ENCODE data around the gene SERPINA12.
"Not testable (repeated sequence)": the region's sequence is repeated elsewhere in the genome, so short reads cannot be mapped to it uniquely, and the experiment has no call there.

Gene SERPINA12

DNA sequence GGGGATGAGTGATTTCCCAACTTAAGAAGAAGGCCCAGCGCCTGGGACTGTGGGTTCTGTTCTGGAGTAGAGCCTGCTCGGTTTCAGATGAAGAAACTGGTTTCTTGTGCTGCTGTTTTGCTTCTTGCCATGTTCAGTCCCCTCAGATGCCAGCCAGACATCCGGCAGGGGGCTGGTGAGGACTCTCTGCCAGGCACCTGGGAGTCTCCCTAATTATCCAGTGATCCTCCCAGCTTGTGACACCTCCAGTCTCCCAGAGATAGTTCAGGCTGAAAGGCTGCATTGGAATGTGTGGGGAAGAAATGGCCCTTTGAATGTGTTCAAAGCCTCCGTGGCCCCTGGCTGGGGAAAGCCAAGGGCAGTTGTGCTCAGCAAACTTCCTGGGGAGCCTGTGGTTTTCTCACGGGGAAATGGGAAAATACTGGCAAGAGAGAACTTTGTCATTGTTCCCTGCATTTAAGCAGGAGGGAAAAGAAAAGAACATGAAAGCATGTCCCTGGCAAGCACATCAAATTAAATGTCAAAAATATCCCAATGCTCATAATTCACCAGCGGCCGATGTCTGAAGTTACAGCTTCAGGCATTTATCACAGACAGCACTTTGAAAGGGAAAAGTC, 8.5 kb upstream of the SERPINA12 start:
- Mint-ChIP-seq H3K27me3 (peaks cover 3% of the 10 kb centered on the region), H3K4me1 (no peaks in the 10 kb centered on the region), H3K27ac (no peak overlapping the region), H3K36me3 (ENCODE audit: low read depth) (no peaks in the 10 kb centered on the region), H3K9me3 (peaks cover 12% of the 10 kb centered on the region), H3K4me3 (no peak overlapping the region)
- DNase-seq = no peak
- no peak for ATAC-seq

DNA sequence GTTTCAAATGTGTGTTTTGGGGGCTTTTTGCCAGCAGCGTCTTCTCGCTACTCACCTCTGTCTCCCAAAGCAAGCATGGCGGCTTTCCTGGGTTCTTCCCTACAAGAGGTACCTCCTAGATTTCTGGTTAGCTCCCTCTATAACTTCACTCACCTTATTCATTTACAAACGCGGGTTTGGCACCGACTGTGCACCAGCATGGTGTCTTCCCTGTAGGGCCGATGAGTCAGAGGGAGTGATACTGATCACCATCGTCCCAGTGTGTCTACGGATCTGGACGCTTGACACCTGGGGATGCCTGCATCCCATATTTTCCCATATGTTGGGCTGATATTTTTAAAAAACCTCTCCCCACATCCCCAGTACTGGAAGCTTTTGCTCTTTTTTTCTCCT, 8.0 kb upstream of the SERPINA12 start:
- Mint-ChIP-seq H3K4me3 (no peak overlapping the region), H3K27ac (no peak overlapping the region), H3K36me3 (ENCODE audit: low read depth) (no peaks in the 10 kb centered on the region), H3K4me1 (no peaks in the 10 kb centered on the region), H3K27me3 (peaks cover 3% of the 10 kb centered on the region), H3K9me3 (peaks cover 12% of the 10 kb centered on the region)
- no peak for ATAC-seq
- no peak for DNase-seq

DNA sequence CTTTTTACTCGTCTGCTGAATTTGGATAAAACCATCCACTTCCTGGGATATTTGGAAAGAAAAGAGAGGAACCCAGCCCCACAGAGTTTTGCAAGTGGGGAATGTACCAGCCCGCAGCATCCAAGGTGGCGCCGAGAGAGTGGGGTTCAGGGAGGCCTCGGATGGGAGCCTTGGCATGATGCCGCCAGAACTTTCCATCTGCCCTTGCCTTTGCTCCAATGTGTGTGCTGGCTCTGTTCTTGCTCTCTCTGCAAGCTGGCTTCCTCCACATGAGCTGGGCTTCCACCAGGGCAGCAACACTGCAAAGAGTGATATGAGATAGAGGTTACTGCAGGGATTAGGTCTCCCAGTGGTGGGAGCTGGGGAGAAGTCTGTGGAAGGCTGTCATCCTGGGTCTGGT, 6.6 kb upstream of the SERPINA12 start:
- Mint-ChIP-seq H3K27ac (no peak overlapping the region), H3K4me3 (no peak overlapping the region), H3K27me3 (peaks cover 3% of the 10 kb centered on the region), H3K9me3 (peaks cover 12% of the 10 kb centered on the region), H3K36me3 (ENCODE audit: low read depth) (no peaks in the 10 kb centered on the region), H3K4me1 (no peaks in the 10 kb centered on the region)
- ATAC-seq = no peak
- no peak for DNase-seq

- DNase-seq = no peak
- Mint-ChIP-seq H3K4me3 (no peak overlapping the region), H3K9me3 (peaks cover 12% of the 10 kb centered on the region), H3K27me3 (peaks cover 3% of the 10 kb centered on the region), H3K4me1 (no peaks in the 10 kb centered on the region), H3K27ac (no peak overlapping the region), H3K36me3 (ENCODE audit: low read depth) (no peaks in the 10 kb centered on the region)
- no peak for ATAC-seq
These were observed 6.2 kb upstream of the SERPINA12 start for GRCh38 chr14:94515426-94515825.

GRCh38 chr14:94514351-94514750, 5.1 kb upstream of the SERPINA12 start:
- peaks cover 7% of the 10 kb centered on the region for H3K9me3 Mint-ChIP-seq
- H3K27ac Mint-ChIP-seq = no peak overlapping the region
- ATAC-seq (no peak), DNase-seq (no peak)
- peaks cover 3% of the 10 kb centered on the region for H3K27me3 Mint-ChIP-seq
- H3K36me3 Mint-ChIP-seq (ENCODE audit: low read depth) = no peaks in the 10 kb centered on the region
- no peak overlapping the region for H3K4me3 Mint-ChIP-seq
- H3K4me1 Mint-ChIP-seq = no peaks in the 10 kb centered on the region

GRCh38 chr14:94510481-94510880, 1.2 kb upstream of the SERPINA12 start:
- H3K4me1 Mint-ChIP-seq; H3K9me3 Mint-ChIP-seq; H3K36me3 Mint-ChIP-seq (ENCODE audit: low read depth); H3K4me3 Mint-ChIP-seq; H3K27me3 Mint-ChIP-seq; DNase-seq; ATAC-seq; H3K27ac Mint-ChIP-seq: not testable (repeated sequence)

DNA sequence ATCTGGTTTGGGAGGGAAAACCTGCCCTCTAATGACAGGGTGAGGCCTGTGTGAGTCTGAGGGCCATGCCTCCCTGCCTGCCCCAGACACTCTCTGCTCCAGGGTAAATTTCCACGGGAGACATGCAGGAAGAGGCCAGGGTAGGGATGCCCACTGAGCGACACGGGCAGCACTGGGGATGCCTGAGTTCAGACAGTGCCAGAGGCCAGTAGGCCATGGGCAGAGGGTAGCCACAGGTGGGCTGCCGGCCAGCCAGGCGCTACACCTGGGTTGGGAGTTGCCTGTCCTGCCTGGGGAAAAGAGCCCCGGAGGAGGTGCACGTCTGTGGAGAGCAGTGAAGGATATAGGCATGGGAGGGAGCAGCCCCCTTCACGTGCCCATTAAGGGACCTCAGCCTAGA, 3.6 kb downstream of the SERPINA12 start:
- Mint-ChIP-seq H3K27me3 (peaks cover 3% of the 10 kb centered on the region), H3K36me3 (ENCODE audit: low read depth) (no peaks in the 10 kb centered on the region), H3K4me1 (no peaks in the 10 kb centered on the region), H3K9me3 (no peaks in the 10 kb centered on the region), H3K27ac (no peak overlapping the region), H3K4me3 (no peak overlapping the region)
- DNase-seq (no peak), ATAC-seq (no peak)

- no peak overlapping the region for H3K4me3 Mint-ChIP-seq
- no peak overlapping the region for H3K27ac Mint-ChIP-seq
- DNase-seq = no peak
- peaks cover 3% of the 10 kb centered on the region for H3K27me3 Mint-ChIP-seq
- H3K36me3 Mint-ChIP-seq (ENCODE audit: low read depth) = no peaks in the 10 kb centered on the region
- H3K9me3 Mint-ChIP-seq = no peaks in the 10 kb centered on the region
- no peak for ATAC-seq
- no peaks in the 10 kb centered on the region for H3K4me1 Mint-ChIP-seq
These were observed 4.1 kb downstream of the SERPINA12 start for GRCh38 chr14:94505206-94505605.

DNA sequence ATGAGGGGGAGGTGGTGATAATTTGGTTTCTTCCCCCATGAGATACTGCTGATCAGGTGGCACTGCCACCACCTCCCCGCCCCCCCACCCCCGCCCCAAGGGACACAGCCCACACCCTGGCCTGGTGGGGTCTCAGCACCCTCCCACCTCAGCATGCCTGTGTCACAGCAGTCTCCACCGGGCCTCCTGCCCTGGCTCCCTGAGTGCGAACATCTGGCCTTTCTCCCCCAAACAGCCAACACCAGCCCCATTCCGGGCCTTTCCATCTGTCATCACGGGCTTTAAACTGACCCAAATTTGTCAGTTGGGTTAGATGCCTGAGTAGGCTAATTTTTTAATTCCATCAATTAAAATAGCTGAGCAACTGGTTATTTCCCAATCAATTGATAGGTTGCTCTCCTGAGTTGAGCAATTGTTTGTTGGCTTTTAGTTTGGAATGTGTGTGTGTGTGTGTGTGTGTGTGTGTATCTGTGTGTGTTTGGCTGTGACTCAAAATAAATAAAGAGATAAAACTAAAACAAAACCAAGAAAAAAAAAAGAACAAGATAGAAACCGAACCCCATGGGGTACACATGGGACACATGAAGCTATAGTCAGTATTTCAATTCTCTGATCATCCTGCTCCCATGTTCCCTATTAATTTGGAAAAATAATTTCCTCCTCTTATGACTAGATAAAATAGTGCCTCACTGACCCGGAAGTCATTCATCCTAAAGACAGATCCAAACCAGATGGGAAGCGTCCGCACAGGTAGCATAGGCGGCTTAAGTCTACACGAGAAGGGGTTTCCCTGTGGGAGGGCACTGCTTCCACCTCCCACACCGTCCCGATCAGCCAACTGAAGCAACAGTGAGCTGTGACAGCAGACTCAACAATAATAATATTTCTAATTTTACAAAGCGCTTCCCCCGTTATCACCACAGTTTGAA, 7.4 kb downstream of the SERPINA12 start:
- Mint-ChIP-seq H3K27ac (no peak overlapping the region), H3K36me3 (ENCODE audit: low read depth) (no peaks in the 10 kb centered on the region), H3K27me3 (peaks cover 7% of the 10 kb centered on the region), H3K4me1 (no peaks in the 10 kb centered on the region), H3K4me3 (no peak overlapping the region), H3K9me3 (no peaks in the 10 kb centered on the region)
- DNase-seq (no peak), ATAC-seq (no peak)

DNA sequence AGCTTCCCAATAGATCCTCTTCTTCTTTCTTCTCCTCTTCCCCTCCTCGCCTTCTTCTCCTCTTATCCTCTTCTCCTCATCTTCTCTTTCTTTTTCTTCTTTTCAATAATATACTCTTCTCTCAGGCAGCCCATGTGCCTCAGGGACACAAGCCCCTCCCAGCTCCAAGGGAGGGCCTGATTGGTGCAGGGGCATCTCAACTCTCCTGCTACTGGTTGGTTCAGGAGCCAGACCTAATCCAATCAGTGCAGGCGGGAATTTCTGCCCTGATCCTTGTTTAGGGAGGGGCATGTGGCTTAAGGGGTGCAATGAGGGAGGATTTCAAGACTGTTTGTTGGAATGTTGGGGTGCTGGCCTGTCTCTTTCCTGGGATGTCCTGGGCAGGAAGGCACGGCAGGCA, 9.0 kb downstream of the SERPINA12 start:
- H3K9me3 Mint-ChIP-seq = no peaks in the 10 kb centered on the region
- peaks cover 8% of the 10 kb centered on the region for H3K27me3 Mint-ChIP-seq
- DNase-seq (no peak), ATAC-seq (no peak)
- no peaks in the 10 kb centered on the region for H3K36me3 Mint-ChIP-seq (ENCODE audit: low read depth)
- H3K4me1 Mint-ChIP-seq = no peaks in the 10 kb centered on the region
- no peak overlapping the region for H3K27ac Mint-ChIP-seq
- no peak overlapping the region for H3K4me3 Mint-ChIP-seq

DNA sequence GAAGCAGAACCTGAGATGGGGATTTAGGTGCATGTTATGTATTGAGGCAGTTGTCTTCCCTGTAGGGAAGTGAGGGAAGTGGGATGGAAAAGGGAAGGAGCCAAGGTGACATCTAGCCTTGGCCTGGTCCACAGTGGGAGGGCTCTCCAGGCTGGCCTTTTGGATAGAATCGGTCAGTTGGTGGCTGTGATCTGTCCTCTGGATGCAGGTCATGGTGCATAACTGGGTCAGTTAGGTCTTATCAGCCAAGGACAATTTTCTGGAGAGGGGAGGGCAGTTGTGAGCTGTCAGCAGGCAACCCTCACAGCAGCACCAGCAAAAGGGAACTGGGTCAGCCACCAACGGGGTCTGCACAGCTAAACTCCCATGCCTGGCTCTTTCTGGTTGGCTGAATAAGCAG, 9.6 kb downstream of the SERPINA12 start:
- no peak for ATAC-seq
- no peak for DNase-seq
- Mint-ChIP-seq H3K9me3 (no peaks in the 10 kb centered on the region), H3K4me1 (no peaks in the 10 kb centered on the region), H3K27ac (no peak overlapping the region), H3K27me3 (peaks cover 9% of the 10 kb centered on the region), H3K4me3 (no peak overlapping the region), H3K36me3 (ENCODE audit: low read depth) (no peaks in the 10 kb centered on the region)

GRCh38 chr14:94498215-94498614, 11.1 kb downstream of the SERPINA12 start:
- no peak overlapping the region for H3K4me3 Mint-ChIP-seq
- H3K27me3 Mint-ChIP-seq = peaks cover 9% of the 10 kb centered on the region
- no peaks in the 10 kb centered on the region for H3K36me3 Mint-ChIP-seq (ENCODE audit: low read depth)
- H3K27ac Mint-ChIP-seq = no peak overlapping the region
- no peak for ATAC-seq
- H3K4me1 Mint-ChIP-seq = no peaks in the 10 kb centered on the region
- no peak for DNase-seq
- H3K9me3 Mint-ChIP-seq = no peaks in the 10 kb centered on the region

GRCh38 chr14:94494085-94494484, 15.2 kb downstream of the SERPINA12 start:
- no peak for DNase-seq
- no peak for ATAC-seq
- H3K27me3 Mint-ChIP-seq = peaks cover 6% of the 10 kb centered on the region
- no peak overlapping the region for H3K4me3 Mint-ChIP-seq
- H3K9me3 Mint-ChIP-seq = no peaks in the 10 kb centered on the region
- no peaks in the 10 kb centered on the region for H3K4me1 Mint-ChIP-seq
- H3K27ac Mint-ChIP-seq = no peak overlapping the region
- H3K36me3 Mint-ChIP-seq (ENCODE audit: low read depth) = no peaks in the 10 kb centered on the region

DNA sequence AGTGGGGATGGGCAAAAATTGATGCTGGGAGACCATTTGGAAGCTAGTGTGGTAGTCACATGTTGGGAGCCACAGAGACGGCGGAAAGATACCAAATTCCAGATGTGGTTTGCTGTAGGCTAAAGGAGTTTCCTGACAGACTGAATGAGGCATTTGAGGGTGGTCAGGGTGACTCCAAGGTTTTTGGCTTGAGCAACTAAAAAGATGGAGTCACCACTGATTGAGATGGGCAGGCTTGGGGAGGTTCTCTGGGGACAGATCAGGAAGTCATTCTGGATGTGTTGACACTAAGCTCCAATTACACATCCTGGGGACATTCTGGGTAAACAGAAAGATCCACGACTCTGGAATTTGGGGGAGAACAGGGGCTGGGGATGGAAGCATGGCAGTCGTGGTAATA, 17.8 kb downstream of the SERPINA12 start:
- Mint-ChIP-seq H3K4me1 (no peaks in the 10 kb centered on the region), H3K27ac (no peak overlapping the region), H3K36me3 (ENCODE audit: low read depth) (no peaks in the 10 kb centered on the region), H3K27me3 (peaks cover 8% of the 10 kb centered on the region), H3K4me3 (no peak overlapping the region), H3K9me3 (no peaks in the 10 kb centered on the region)
- no peak for ATAC-seq
- DNase-seq = no peak

DNA sequence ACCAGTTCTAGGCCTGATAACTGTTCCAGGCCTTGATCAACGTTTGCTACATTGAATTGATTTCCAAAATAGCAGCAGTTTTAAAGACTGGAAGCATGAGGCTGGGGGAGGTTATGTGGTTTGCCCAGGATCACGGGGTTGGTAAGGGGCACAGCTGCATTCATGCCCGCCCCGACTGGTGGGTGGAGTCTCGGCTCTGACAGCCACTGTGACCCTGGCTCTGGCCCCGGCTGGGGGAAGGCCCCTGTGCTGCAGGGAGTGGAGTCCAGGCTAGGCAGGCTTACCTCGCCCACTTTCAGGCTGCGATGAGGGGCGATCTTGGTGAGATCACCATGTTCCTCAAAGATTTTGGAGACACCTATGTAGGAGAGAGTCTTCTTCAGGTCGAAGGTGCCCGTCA, 19.9 kb downstream of the SERPINA12 start:
- Mint-ChIP-seq H3K4me1 (peaks cover 2% of the 10 kb centered on the region), H3K9me3 (no peaks in the 10 kb centered on the region), H3K27me3 (peaks cover 9% of the 10 kb centered on the region), H3K36me3 (ENCODE audit: low read depth) (no peaks in the 10 kb centered on the region), H3K27ac (no peak overlapping the region), H3K4me3 (no peak overlapping the region)
- ATAC-seq (no peak), DNase-seq (no peak)

Data from activated naive CD8-positive, alpha-beta T cell treated with anti-CD3 and anti-CD28 coated beads, Interleukin-2, amount 50 U/mL, for 24 hours (primary cell).